ENCODE data around the gene LCE2C. TPM values are rescaled to one million over a fixed set of nuclear protein-coding genes. Genes with fewer than 3 reads are reported as not detected.

The LCE2C gene
- total RNA-seq, 1 donor from 2014 or later: not detected

DNA sequence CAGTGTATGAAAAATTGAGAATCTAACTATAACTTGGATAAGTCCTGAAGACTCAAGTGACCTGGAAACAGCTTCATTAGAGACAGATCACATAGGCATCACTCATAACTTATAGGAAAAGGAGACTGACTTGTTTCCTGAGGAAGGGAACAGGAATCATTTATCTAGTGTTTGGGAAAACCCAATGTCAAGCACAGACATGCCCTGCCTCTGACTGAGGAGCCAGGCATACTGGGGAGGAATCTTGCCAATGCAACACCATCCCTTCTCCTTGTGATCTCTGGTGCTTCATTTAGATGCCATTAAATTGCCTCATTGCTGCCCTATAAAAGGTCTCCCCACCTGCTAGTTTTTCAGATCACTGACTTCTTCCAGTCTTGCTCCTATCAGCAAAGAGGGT lies 43.2 kb downstream of the LCE2C start:
- Mint-ChIP-seq H3K27ac (no peak overlapping the region), H3K4me1 (ENCODE audit: low read depth) (no peaks in the 10 kb centered on the region), H3K36me3 (ENCODE audit: insufficient read depth) (no peaks in the 10 kb centered on the region), H3K4me3 (ENCODE audit: low read depth) (no peak overlapping the region), H3K27me3 (no peaks in the 10 kb centered on the region), H3K9me3 (ENCODE audit: low read depth) (peaks cover 77% of the 10 kb centered on the region)
- no peak for DNase-seq (ENCODE audit: low spot score, unreplicated experiment)
- TF ChIP-seq, protein P1, sequence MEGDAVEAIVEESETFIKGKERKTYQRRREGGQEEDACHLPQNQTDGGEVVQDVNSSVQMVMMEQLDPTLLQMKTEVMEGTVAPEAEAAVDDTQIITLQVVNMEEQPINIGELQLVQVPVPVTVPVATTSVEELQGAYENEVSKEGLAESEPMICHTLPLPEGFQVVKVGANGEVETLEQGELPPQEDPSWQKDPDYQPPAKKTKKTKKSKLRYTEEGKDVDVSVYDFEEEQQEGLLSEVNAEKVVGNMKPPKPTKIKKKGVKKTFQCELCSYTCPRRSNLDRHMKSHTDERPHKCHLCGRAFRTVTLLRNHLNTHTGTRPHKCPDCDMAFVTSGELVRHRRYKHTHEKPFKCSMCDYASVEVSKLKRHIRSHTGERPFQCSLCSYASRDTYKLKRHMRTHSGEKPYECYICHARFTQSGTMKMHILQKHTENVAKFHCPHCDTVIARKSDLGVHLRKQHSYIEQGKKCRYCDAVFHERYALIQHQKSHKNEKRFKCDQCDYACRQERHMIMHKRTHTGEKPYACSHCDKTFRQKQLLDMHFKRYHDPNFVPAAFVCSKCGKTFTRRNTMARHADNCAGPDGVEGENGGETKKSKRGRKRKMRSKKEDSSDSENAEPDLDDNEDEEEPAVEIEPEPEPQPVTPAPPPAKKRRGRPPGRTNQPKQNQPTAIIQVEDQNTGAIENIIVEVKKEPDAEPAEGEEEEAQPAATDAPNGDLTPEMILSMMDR (IDR thresholded peaks at IDR 0.05; ENCODE audit: unreplicated experiment): no peak

DNA sequence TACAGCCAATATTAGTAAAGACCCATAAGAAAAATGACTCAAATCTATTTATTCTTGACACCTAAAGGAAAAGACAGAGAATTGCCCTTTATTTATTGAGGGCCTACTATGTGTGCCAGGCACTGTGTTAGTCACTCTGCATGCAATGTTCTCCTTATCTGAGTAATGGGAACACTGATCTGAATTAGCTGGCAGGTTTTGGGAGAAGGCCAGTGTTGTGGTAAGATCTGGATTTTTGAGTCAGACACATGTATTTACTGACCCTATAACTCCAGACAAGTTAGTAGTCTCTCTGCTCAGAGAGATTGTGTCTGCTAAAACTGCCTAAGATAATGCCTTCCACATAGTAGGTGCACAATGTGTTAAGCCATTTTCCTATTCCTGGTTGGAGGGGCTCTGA lies 50.2 kb downstream of the LCE2C start:
- no peak for DNase-seq (ENCODE audit: low spot score, unreplicated experiment)
- Mint-ChIP-seq H3K4me3 (ENCODE audit: low read depth) (no peak overlapping the region), H3K27me3 (no peaks in the 10 kb centered on the region), H3K9me3 (ENCODE audit: low read depth) (peaks cover 58% of the 10 kb centered on the region), H3K27ac (no peak overlapping the region), H3K36me3 (ENCODE audit: insufficient read depth) (no peaks in the 10 kb centered on the region), H3K4me1 (ENCODE audit: low read depth) (no peaks in the 10 kb centered on the region)
- TF ChIP-seq, protein P1 (IDR thresholded peaks at IDR 0.05; ENCODE audit: unreplicated experiment): no peak

Other genes starting within 250 kb of the LCE2C start
- gene LCE5A, start 164.5 kb upstream of the LCE2C start, total RNA-seq: not detected in 2 replicates
- gene CRCT1, start 160.8 kb upstream of the LCE2C start, total RNA-seq: not detected in 2 replicates
- gene LCE3E, start 108.5 kb upstream of the LCE2C start, total RNA-seq: not detected in 2 replicates
- gene LCE3D, start 94.8 kb upstream of the LCE2C start, total RNA-seq: not detected in 2 replicates
- gene LCE3C, start 75.0 kb upstream of the LCE2C start, total RNA-seq: not detected in 2 replicates
- not detected in 2 replicates for gene LCE3B, start 61.5 kb upstream of the LCE2C start, total RNA-seq
- not detected in 2 replicates for gene LCE3A, start 52.2 kb upstream of the LCE2C start, total RNA-seq
- gene LCE2D, start 11.9 kb upstream of the LCE2C start, total RNA-seq: not detected in 2 replicates
- gene LCE2B, start 10.8 kb downstream of the LCE2C start, total RNA-seq: not detected in 2 replicates
- not detected in 2 replicates for gene LCE2A, start 23.1 kb downstream of the LCE2C start, total RNA-seq
- not detected in 2 replicates for gene LCE4A, start 32.9 kb downstream of the LCE2C start, total RNA-seq
- gene KPRP, start 82.7 kb downstream of the LCE2C start, total RNA-seq: not detected in 2 replicates
- not detected in 2 replicates for gene LCE1F, start 99.9 kb downstream of the LCE2C start, total RNA-seq
- not detected in 2 replicates for gene LCE1E, start 111.0 kb downstream of the LCE2C start, total RNA-seq
- not detected in 2 replicates for gene LCE1D, start 121.4 kb downstream of the LCE2C start, total RNA-seq
- gene LCE1C, start 131.4 kb downstream of the LCE2C start, total RNA-seq: not detected in 2 replicates
- not detected in 2 replicates for gene LCE1B, start 136.7 kb downstream of the LCE2C start, total RNA-seq
- gene LCE1A, start 152.2 kb downstream of the LCE2C start, total RNA-seq: not detected in 2 replicates
- gene LCE6A, start 167.6 kb downstream of the LCE2C start, total RNA-seq: not detected in 2 replicates
- not detected in 2 replicates for gene LCE7A, start 184.7 kb downstream of the LCE2C start, total RNA-seq
- gene SMCP, start 203.0 kb downstream of the LCE2C start, total RNA-seq: not detected in 2 replicates
- not detected in 2 replicates for gene IVL, start 233.3 kb downstream of the LCE2C start, total RNA-seq